K562 (cell line): Measurements from ENCODE around the gene PPP1R3E. TPM values are rescaled to one million over a fixed set of nuclear protein-coding genes. Genes with fewer than 3 reads are reported as not detected.

Experiments used
- CHCHD3 ChIP-seq: fragments of 250-450 bp; sonication (Bioruptor Pico); IDR thresholded peaks from 2 replicates; pipeline ENCODE4 v2.1.2; 2022; ENCODE audit warnings: mild to moderate bottlenecking
- CREB3 ChIP-seq: fragments of 450-650 bp; conservative IDR thresholded peaks from 2 replicates; pipeline ENCODE4 v1.6.1; 2016; ENCODE audit warnings: missing genetic modification characterization, low read depth, mild to moderate bottlenecking, missing compliant biosample characterization, moderate library complexity
- HNRNPL ChIP-seq: fragments of 200-400 bp; formaldehyde crosslinking; IDR thresholded peaks from 2 replicates; pipeline ENCODE4 v1.6.1; 2017; ENCODE audit warnings: low read depth, mild to moderate bottlenecking, low read length
- POLR2AphosphoS5 ChIP-seq: IDR thresholded peaks from 2 replicates; pipeline ENCODE4 v1.6.1; 2011; ENCODE audit warnings: mild to moderate bottlenecking, low read depth, low read length, moderate library complexity; ENCODE audit not compliant: control insufficient read depth, insufficient read depth
- TGIF2 ChIP-seq: sonication (generic); formaldehyde crosslinking; IDR thresholded peaks from 2 replicates; pipeline ENCODE4 v1.8.1; 2022; ENCODE audit warnings: mild to moderate bottlenecking, missing genetic modification reagents, moderate library complexity
- ZNF280B ChIP-seq: fragments of 250-450 bp; sonication (Bioruptor Pico); IDR thresholded peaks from 2 replicates; pipeline ENCODE4 v1.5.1; 2021; ENCODE audit warnings: mild to moderate bottlenecking
- ZNF445 ChIP-seq: fragments of 250-450 bp; sonication (Bioruptor Pico); IDR thresholded peaks from 2 replicates; pipeline ENCODE4 v1.4.0; 2020; ENCODE audit warnings: low read depth, mild to moderate bottlenecking, moderate library complexity
- ZNF76 ChIP-seq: fragments of 250-450 bp; sonication (Bioruptor Pico); IDR thresholded peaks from 2 replicates; pipeline ENCODE4 v1.4.0; 2020; ENCODE audit warnings: mild to moderate bottlenecking, moderate library complexity, borderline replicate concordance
- ZNF79 ChIP-seq: fragments of 250-450 bp; sonication (Bioruptor Pico); IDR thresholded peaks from 2 replicates; pipeline ENCODE4 v1.4.0; 2020; ENCODE audit warnings: low read depth, mild to moderate bottlenecking, moderate library complexity
- polyA plus RNA-seq, 8 experiments: library from polyadenylated mRNA; depleted of rRNA in 4 of 8; stranded (reverse) in 5 of 8; unstranded in 3 of 8; fragments of >200 nt; fragmentation: Nextera tagmentation in 2 of 8; fragmentation: Illumina TruSeq in 1 of 8; extraction: Ambion mirVana in 2 of 8; extraction: Trizol in 1 of 8; gene quantifications; 2 replicates each; pipeline versions ENCODE4 v1.2.1 to v1.2.3, GENCODE V29; 2011 to 2014; ENCODE audit warnings: inconsistent platforms in 1 of 8, missing spikeins in 1 of 8
- total RNA-seq, 7 experiments: library from RNA; depleted of rRNA in 6 of 7; stranded (reverse); fragments of >200 nt in 6 of 7; fragmentation: Illumina TruSeq in 2 of 7; extraction: Trizol in 2 of 7; gene quantifications; 2 replicates each; pipeline versions ENCODE4 v1.2.1 to v1.2.3, GENCODE V29; 2011 to 2021; ENCODE audit warnings: low replicate concordance in 1 of 7
- TF ChIP-seq, protein P1 (sequence below): fragments of 450-650 bp; IDR thresholded peaks from 2 replicates; pipeline ENCODE4 v1.6.1; 2016; ENCODE audit warnings: low read depth
- TF ChIP-seq, protein P2 (sequence below): fragments of 150-350 bp; IDR thresholded peaks from 2 replicates; pipeline ENCODE4 v1.6.1; 2014; ENCODE audit warnings: low read depth, mild to moderate bottlenecking, low read length, borderline replicate concordance

PPP1R3E gene
- total and polyA plus RNA-seq, 9 of the 15 experiments (the other 6 are each of a cell fraction or from before 2014, with no cell fraction given): 3.2 to 18.4 (median 7.6) TPM

DNA sequence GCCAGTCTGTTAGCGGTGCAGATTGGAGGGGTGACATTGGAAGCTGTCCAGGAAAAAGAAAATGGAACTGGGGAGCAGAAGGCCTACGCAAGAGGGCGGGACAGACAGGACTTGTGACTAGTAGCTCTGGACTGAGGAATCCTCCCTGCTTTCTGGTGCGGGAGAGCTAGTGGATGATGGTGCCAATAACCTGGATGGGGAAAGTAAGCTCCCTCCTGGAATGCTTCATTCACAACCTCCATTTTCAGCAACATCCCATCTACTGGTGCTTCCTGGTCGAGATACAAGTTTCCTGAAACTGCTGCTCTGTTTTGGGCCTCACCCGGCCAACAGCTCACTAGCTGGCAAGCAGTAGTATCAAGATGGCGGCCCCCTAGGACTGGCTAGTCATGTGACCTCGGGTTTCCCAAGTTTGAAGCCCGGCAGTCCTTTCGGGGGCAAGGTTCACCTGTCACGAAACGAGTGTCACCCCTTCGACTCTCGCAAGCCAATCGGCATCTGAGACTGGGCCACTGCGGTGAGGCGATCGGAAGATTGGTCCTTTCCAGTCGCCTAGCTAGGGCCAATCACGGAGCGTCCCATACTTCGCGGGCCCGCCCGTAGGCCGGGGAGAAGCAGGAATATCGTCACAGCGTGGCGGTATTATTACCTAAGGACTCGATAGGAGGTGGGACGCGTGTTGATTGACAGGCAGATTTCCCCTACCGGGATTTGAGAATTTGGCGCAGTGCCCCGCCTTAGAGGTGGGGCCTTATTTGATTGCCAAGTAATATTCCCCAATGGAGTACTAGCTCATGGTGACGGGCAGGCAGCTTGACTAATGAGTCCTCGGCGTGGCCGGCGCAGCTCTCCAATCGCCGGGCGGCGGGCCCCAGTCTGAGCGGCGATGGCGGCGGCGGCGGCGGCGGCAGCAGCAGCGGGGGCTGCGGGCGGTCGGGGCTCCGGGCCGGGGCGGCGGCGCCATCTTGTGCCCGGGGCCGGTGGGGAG lies 18.2 kb upstream of the PPP1R3E start, which contains the start of gene PABPN1 (continued):
- TF ChIP-seq TGIF2 (no peak), HNRNPL (no peak), POLR2AphosphoS5 (no peak; the same call in 1 of the 2 replicates), ZNF76 (CRISPR knock-in tag) (no peak), ZNF445 (CRISPR knock-in tag) (no peak), CREB3 (tag) (0 out of 2 replicates have a peak, but pooled peaks have one; percentile 51), ZNF280B (CRISPR knock-in tag) (no peak), CHCHD3 (CRISPR knock-in tag) (no peak), ZNF79 (CRISPR knock-in tag) (no peak)
- TF ChIP-seq, protein P1, sequence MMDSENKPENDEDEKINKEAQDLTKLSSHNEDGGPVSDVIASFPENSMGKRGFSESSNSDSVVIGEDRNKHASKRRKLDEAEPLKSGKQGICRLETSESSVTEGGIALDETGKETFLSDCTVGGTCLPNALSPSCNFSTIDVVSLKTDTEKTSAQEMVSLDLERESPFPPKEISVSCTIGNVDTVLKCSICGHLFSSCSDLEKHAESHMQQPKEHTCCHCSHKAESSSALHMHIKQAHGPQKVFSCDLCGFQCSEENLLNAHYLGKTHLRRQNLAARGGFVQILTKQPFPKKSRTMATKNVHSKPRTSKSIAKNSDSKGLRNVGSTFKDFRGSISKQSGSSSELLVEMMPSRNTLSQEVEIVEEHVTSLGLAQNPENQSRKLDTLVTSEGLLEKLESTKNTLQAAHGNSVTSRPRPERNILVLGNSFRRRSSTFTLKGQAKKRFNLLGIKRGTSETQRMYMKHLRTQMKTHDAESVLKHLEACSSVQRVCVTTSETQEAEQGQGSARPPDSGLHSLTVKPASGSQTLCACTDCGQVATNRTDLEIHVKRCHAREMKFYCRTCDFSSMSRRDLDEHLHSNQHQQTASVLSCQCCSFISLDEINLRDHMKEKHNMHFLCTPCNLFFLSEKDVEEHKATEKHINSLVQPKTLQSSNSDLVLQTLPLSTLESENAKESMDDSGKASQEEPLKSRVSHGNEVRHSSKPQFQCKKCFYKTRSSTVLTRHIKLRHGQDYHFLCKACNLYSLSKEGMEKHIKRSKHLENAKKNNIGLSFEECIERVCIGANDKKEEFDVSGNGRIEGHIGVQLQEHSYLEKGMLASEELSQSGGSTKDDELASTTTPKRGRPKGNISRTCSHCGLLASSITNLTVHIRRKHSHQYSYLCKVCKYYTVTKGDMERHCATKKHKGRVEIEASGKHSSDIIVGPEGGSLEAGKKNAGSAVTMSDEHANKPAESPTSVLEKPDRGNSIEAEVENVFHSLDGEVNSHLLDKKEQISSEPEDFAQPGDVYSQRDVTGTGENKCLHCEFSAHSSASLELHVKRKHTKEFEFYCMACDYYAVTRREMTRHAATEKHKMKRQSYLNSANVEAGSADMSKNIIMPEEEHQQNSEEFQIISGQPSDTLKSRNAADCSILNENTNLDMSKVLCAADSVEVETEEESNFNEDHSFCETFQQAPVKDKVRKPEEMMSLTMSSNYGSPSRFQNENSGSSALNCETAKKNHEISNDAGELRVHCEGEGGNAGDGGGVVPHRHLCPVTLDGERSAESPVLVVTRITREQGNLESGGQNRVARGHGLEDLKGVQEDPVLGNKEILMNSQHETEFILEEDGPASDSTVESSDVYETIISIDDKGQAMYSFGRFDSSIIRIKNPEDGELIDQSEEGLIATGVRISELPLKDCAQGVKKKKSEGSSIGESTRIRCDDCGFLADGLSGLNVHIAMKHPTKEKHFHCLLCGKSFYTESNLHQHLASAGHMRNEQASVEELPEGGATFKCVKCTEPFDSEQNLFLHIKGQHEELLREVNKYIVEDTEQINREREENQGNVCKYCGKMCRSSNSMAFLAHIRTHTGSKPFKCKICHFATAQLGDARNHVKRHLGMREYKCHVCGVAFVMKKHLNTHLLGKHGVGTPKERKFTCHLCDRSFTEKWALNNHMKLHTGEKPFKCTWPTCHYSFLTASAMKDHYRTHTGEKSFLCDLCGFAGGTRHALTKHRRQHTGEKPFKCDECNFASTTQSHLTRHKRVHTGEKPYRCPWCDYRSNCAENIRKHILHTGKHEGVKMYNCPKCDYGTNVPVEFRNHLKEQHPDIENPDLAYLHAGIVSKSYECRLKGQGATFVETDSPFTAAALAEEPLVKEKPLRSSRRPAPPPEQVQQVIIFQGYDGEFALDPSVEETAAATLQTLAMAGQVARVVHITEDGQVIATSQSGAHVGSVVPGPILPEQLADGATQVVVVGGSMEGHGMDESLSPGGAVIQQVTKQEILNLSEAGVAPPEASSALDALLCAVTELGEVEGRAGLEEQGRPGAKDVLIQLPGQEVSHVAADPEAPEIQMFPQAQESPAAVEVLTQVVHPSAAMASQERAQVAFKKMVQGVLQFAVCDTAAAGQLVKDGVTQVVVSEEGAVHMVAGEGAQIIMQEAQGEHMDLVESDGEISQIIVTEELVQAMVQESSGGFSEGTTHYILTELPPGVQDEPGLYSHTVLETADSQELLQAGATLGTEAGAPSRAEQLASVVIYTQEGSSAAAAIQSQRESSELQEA: peak; percentile 39; the same call in 1 of the 2 replicates
- TF ChIP-seq, protein P2, sequence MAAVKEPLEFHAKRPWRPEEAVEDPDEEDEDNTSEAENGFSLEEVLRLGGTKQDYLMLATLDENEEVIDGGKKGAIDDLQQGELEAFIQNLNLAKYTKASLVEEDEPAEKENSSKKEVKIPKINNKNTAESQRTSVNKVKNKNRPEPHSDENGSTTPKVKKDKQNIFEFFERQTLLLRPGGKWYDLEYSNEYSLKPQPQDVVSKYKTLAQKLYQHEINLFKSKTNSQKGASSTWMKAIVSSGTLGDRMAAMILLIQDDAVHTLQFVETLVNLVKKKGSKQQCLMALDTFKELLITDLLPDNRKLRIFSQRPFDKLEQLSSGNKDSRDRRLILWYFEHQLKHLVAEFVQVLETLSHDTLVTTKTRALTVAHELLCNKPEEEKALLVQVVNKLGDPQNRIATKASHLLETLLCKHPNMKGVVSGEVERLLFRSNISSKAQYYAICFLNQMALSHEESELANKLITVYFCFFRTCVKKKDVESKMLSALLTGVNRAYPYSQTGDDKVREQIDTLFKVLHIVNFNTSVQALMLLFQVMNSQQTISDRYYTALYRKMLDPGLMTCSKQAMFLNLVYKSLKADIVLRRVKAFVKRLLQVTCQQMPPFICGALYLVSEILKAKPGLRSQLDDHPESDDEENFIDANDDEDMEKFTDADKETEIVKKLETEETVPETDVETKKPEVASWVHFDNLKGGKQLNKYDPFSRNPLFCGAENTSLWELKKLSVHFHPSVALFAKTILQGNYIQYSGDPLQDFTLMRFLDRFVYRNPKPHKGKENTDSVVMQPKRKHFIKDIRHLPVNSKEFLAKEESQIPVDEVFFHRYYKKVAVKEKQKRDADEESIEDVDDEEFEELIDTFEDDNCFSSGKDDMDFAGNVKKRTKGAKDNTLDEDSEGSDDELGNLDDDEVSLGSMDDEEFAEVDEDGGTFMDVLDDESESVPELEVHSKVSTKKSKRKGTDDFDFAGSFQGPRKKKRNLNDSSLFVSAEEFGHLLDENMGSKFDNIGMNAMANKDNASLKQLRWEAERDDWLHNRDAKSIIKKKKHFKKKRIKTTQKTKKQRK: peak; percentile 98
